Natural killer cell treated with Interleukin-12 subunit alpha and Interleukin-12 subunit beta and Interleukin-15 and Interleukin-18, amount 100 ng/mL, for 72 hours (primary cell): ENCODE data around the gene GPR31. TPM values are rescaled to one million over a fixed set of nuclear protein-coding genes. Genes with fewer than 3 reads are reported as not detected.
"Not testable (repeated sequence)": the region's sequence is repeated elsewhere in the genome, so short reads cannot be mapped to it uniquely, and the experiment has no call there.

ENCODE experiments used
- ATAC-seq, 2 donors: fragments of 150-1000 bp; cut with Tn5 transposase in 1 of 2; sonication (Bioruptor Pico), chemical (Tn5 transposase) in 1 of 2; 2 replicates each; pipeline ENCODE4 v1.10.0; 2021
- DNase-seq: peaks from one replicate; pipeline ENCODE4 v3.0.0; 2022; ENCODE audit warnings: low spot score
- H3K27ac Mint-ChIP-seq, 2 donors: 1 replicate in 1 of 2; 2 replicates in 1 of 2; pipeline ENCODE4 v1.8.0; 2022; ENCODE audit warnings: mixed read lengths in 2 of 2, mild to moderate bottlenecking in 1 of 2, moderate library complexity in 1 of 2
- H3K27me3 Mint-ChIP-seq, 2 donors: 1 replicate in 1 of 2; 2 replicates in 1 of 2; pipeline ENCODE4 v1.8.0; 2022; ENCODE audit warnings: mixed read lengths in 2 of 2
- H3K36me3 Mint-ChIP-seq: one replicate; pipeline ENCODE4 v1.8.0; 2022; ENCODE audit warnings: mixed read lengths
- H3K4me1 Mint-ChIP-seq, 2 donors: 1 replicate in 1 of 2; 2 replicates in 1 of 2; pipeline ENCODE4 v1.8.0; 2022; ENCODE audit warnings: low read depth in 2 of 2, mixed read lengths in 2 of 2, mild to moderate bottlenecking in 1 of 2
- H3K4me3 Mint-ChIP-seq: one replicate; pipeline ENCODE4 v1.8.0; 2022; ENCODE audit warnings: mixed read lengths
- H3K9me3 Mint-ChIP-seq: 2 replicates; pipeline ENCODE4 v1.8.0; 2022; ENCODE audit warnings: mixed read lengths
- total RNA-seq, 2 donors: library from RNA; stranded (reverse); gene quantifications; one replicate each; pipeline ENCODE4 v1.2.3, GENCODE V29; 2022

Gene GPR31
- total RNA-seq, 2 donors from 2014 or later = not detected

DNA sequence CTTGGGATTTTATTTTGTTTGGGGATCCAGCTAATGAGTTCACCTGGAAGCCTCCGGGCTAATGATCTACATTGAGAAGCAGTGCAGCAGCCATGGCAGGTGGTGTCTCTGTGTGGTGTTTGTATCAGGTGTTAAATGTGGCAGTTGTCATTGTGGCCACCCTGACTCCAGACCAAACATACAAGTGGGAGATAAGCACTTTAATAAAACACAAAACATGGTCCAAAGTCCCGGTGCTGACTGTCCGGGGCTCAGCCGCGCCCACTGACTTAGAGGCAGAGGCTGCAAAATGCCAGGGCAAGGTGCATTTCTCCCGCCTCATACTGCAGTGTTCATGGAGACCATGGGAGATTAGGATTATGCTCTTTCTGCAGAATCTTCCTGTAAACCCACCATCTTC is 23.6 kb upstream of the GPR31 start:
- H3K36me3 Mint-ChIP-seq, H3K27me3 Mint-ChIP-seq, H3K9me3 Mint-ChIP-seq, ATAC-seq, H3K27ac Mint-ChIP-seq, H3K4me3 Mint-ChIP-seq, H3K4me1 Mint-ChIP-seq, DNase-seq: not testable (repeated sequence)

DNA sequence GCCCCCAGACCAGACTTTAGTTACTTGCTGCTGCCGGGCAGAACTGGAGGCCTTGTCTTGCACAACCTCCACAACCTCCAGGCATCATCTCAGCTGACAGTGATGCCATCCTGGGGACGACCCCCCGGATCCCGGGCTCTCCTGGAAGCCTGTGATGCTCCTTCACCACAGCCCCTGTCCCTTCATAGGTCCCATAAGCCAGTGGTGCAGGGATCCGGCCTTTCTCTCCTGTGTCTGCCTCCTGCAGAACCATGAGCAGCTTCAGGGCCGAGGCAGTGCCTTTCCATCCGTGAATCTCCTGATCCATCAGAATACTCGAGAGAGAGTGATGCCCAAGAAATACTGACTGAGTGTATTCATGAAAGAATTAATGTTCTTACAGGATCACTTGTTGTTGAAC is 22.3 kb upstream of the GPR31 start:
- not testable (repeated sequence) for H3K27ac Mint-ChIP-seq, DNase-seq, H3K4me3 Mint-ChIP-seq, H3K36me3 Mint-ChIP-seq, H3K27me3 Mint-ChIP-seq, H3K4me1 Mint-ChIP-seq, H3K9me3 Mint-ChIP-seq
- peak in 1 of 2 donors; percentile 6 for ATAC-seq

DNA sequence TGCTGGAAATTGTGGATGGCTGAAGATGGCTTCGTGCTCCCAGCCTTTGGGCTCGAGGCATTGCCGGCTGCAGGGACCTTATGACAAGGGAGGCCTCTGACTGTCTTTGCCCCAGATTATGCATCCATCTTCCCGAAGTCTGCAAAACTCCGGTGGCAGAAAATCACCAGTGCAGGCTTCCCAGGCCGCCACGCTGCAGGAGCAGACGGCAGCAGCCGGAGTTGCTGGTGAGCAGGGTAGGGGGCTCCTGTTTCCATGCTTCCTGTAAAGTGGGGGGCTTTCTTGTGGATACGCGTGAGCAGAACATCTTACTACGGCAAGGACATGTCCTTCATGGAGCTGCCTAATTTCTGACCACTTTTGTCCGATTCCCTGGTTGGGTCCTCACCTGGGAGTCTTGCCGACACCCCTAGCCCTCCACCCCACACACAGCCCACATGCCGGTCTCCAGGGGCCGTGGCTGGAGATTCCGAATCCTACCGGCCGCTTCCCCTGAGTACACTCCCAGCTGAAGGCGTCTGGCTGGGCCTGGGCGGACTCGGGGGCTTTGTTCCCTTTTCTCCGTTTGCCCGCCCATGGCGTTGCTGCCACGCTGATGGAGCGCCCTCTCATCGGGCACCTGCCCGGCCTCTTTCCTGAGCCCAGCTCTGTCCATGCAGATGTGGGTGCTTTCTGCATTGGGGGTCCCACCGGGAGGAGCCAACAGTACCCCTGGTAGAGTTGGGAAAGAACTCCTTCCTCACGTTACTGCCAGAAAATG is 21.3 kb upstream of the GPR31 start:
- H3K27me3 Mint-ChIP-seq, H3K4me3 Mint-ChIP-seq, H3K9me3 Mint-ChIP-seq, ATAC-seq, H3K4me1 Mint-ChIP-seq, DNase-seq, H3K36me3 Mint-ChIP-seq, H3K27ac Mint-ChIP-seq: not testable (repeated sequence)

GRCh38 chr6:167177271-167177670 is 19.5 kb upstream of the GPR31 start:
- H3K9me3 Mint-ChIP-seq, H3K4me1 Mint-ChIP-seq: not testable (repeated sequence)

DNA sequence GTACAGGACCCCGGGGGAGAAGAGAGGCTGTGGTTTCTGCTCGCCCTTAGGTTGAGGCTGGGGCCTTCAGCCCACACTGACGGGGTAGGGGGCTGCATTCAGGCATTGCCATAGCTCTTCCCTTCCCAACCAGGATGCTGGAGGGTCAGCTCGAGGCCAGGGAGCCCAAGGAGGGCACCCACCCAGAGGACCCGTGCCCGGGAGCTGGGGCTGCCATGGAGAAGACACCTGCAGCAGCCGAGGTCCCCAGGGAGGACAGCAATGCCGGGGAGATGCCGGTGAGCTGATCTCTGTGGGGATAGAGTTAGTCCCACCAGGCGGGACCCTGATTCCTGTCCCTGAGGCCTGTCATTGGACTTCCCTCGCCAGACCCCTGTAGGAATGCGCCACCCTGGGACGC is 14.2 kb upstream of the GPR31 start:
- H3K36me3 Mint-ChIP-seq, H3K9me3 Mint-ChIP-seq, H3K4me1 Mint-ChIP-seq, H3K4me3 Mint-ChIP-seq, DNase-seq, H3K27ac Mint-ChIP-seq: not testable (repeated sequence)
- H3K27me3 Mint-ChIP-seq = peaks cover 9 to 11% of the 10 kb centered on the region in 2 donors
- ATAC-seq = peak; percentile 29 to 30

More at GRCh38 chr6:167177271-167177670, 19.5 kb upstream of the GPR31 start:
- not testable (repeated sequence) for H3K27ac Mint-ChIP-seq, DNase-seq, H3K27me3 Mint-ChIP-seq, ATAC-seq, H3K4me3 Mint-ChIP-seq, H3K36me3 Mint-ChIP-seq

DNA sequence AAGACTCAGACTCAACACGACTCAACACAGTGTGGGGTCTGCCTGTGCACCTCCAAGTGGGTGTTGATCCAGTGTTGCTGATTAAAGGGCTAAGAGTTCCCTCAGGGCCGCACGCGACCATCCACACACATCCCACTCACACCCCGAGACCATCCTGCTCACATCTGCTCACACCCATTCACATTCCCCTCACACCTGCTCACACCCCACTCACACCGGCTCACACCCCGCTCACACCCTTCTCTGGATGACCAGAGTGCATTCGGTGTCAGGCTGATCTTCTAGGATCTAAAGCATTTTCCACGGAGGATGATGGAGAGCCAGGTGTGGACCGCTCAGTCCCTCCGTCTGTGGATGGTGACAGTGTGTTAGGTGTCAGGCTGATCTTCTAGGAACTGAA is 13.5 kb upstream of the GPR31 start:
- not testable (repeated sequence) for H3K4me1 Mint-ChIP-seq, H3K27ac Mint-ChIP-seq, H3K4me3 Mint-ChIP-seq, ATAC-seq, H3K9me3 Mint-ChIP-seq, DNase-seq, H3K36me3 Mint-ChIP-seq
- H3K27me3 Mint-ChIP-seq = peaks cover 12 to 14% of the 10 kb centered on the region in 2 donors

- not testable (repeated sequence) for H3K27ac Mint-ChIP-seq, H3K36me3 Mint-ChIP-seq, ATAC-seq, H3K9me3 Mint-ChIP-seq, H3K4me1 Mint-ChIP-seq, DNase-seq, H3K4me3 Mint-ChIP-seq
- H3K27me3 Mint-ChIP-seq = peaks cover 18 to 27% of the 10 kb centered on the region in 2 donors
Observed at GRCh38 chr6:167169867-167170266, 12.1 kb upstream of the GPR31 start.

GRCh38 chr6:167168296-167168695 is 10.5 kb upstream of the GPR31 start:
- not testable (repeated sequence) for H3K36me3 Mint-ChIP-seq, DNase-seq, ATAC-seq, H3K9me3 Mint-ChIP-seq, H3K4me1 Mint-ChIP-seq, H3K4me3 Mint-ChIP-seq, H3K27ac Mint-ChIP-seq
- peaks cover 22 to 31% of the 10 kb centered on the region in 2 donors for H3K27me3 Mint-ChIP-seq

- H3K9me3 Mint-ChIP-seq, H3K4me1 Mint-ChIP-seq, DNase-seq, H3K27ac Mint-ChIP-seq, H3K36me3 Mint-ChIP-seq, ATAC-seq, H3K4me3 Mint-ChIP-seq: not testable (repeated sequence)
- peaks cover 22 to 31% of the 10 kb centered on the region in 2 donors for H3K27me3 Mint-ChIP-seq
Observed at GRCh38 chr6:167167699-167168098, 9.9 kb upstream of the GPR31 start.

DNA sequence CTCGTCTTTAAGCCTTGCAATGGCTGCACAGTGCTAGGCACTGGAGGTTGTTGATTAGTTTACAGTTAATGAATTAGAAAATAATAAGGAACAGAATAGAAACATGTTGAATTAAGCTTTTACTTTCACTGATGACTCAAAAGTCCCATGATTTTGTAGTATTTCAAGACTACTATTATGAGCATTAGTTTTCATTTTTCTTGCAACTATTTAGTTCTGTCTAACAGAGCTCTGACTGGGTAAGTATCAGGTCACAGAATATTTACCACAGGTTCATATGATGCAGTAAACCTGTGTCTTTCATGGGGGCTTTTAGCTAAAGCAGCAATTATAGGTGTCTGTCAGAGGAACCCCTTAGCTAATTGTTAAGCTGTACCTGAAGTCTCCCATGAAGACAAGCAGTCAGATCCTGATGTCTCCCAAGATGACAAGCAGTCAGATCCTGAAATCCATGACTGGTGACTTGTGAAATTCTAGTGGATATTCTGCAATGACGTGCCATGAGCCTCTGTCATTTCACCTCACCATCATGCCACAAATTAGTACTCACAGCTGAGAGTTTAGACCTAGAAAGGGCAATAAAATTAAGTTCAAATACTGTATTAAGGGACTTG is 8.2 kb upstream of the GPR31 start:
- Mint-ChIP-seq H3K36me3 (no peaks in the 10 kb centered on the region), H3K4me3 (no peak overlapping the region), H3K27ac (no peak overlapping the region), H3K27me3 (peaks cover 20 to 31% of the 10 kb centered on the region in 2 donors), H3K4me1 (peaks cover 0 to 2% of the 10 kb centered on the region in 2 donors), H3K9me3 (no peaks in the 10 kb centered on the region)
- DNase-seq (no peak), ATAC-seq (no peak)

DNA sequence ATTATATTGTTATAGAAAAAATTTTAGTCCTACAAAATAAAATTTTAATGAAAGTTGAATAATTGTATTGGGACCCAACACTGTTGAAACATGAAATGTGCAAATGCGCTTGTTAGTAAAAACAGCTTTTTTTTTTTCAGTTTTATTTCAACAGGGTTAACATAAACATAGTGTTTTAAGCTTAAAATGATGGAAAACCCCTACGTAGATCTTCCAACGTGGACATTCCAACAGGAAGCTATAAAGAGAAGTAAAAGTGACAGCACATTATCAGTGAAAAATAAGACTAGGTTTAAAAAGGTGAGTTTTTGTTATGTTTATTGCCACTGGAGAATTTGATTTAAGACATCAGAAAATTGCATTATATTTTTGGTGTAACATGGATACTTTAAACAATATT is 6.5 kb upstream of the GPR31 start:
- Mint-ChIP-seq H3K4me3 (no peak overlapping the region), H3K27ac (no peak overlapping the region), H3K4me1 (no peaks in the 10 kb centered on the region), H3K36me3 (no peaks in the 10 kb centered on the region), H3K9me3 (no peaks in the 10 kb centered on the region), H3K27me3 (peaks cover 16 to 23% of the 10 kb centered on the region in 2 donors)
- ATAC-seq (no peak), DNase-seq (no peak)

- no peaks in the 10 kb centered on the region for H3K4me1 Mint-ChIP-seq
- H3K36me3 Mint-ChIP-seq = no peaks in the 10 kb centered on the region
- no peak for ATAC-seq
- no peak overlapping the region for H3K4me3 Mint-ChIP-seq
- H3K27me3 Mint-ChIP-seq = peaks cover 14 to 20% of the 10 kb centered on the region in 2 donors
- H3K9me3 Mint-ChIP-seq = no peaks in the 10 kb centered on the region
- H3K27ac Mint-ChIP-seq = no peak overlapping the region
- DNase-seq = no peak
Observed at GRCh38 chr6:167163476-167164011, 5.8 kb upstream of the GPR31 start.

GRCh38 chr6:167162591-167162990 is 4.8 kb upstream of the GPR31 start:
- no peaks in the 10 kb centered on the region for H3K36me3 Mint-ChIP-seq
- DNase-seq (no peak), ATAC-seq (no peak)
- no peaks in the 10 kb centered on the region for H3K9me3 Mint-ChIP-seq
- H3K27me3 Mint-ChIP-seq = peaks cover 14 to 20% of the 10 kb centered on the region in 2 donors
- no peak overlapping the region for H3K27ac Mint-ChIP-seq
- no peak overlapping the region for H3K4me3 Mint-ChIP-seq
- H3K4me1 Mint-ChIP-seq = no peaks in the 10 kb centered on the region

- H3K4me1 Mint-ChIP-seq = no peaks in the 10 kb centered on the region
- H3K27ac Mint-ChIP-seq = no peak overlapping the region
- H3K27me3 Mint-ChIP-seq = peaks cover 14 to 20% of the 10 kb centered on the region in 2 donors
- no peak for DNase-seq
- H3K9me3 Mint-ChIP-seq = no peaks in the 10 kb centered on the region
- H3K36me3 Mint-ChIP-seq = no peaks in the 10 kb centered on the region
- no peak overlapping the region for H3K4me3 Mint-ChIP-seq
- no peak for ATAC-seq
Observed at GRCh38 chr6:167161851-167162467, 4.2 kb upstream of the GPR31 start.
